Measurements from ENCODE around the gene SLC17A9. TPM values are rescaled to one million over a fixed set of nuclear protein-coding genes. Genes with fewer than 3 reads are reported as not detected.

The SLC17A9 gene
- total and polyA plus RNA-seq, 12 donors, result 0.17 to 69.1 (median 2.9) TPM

DNA sequence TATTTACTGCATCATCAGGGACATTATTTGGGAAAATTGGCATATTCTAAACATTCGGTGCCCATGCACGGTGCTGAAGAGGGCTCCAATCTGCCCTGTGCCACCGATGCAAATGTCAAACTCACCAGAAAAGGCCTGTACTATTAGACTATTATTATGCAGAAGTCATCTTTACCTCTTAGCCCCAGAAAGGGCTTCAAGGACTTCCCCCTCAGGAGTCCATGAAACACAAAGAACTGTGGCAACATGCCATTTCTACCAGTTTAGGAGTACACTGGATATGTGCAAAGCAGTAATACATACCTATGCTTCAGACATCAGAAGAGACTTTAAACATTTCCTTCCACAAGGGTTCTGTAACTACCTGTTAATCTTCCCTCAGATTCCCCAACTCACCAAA lies 34.8 kb upstream of the SLC17A9 start:
- intact Hi-C loops (cut with DNase I), result no loop called here
- no peak overlapping the region for H3K4me3 ChIP-seq
- no peak for DNase-seq
- no peaks in the 10 kb centered on the region for H3K36me3 ChIP-seq (replicated peaks in 1 of 2)
- no peaks in the 10 kb centered on the region for H3K27me3 ChIP-seq
- WGBS, 4 donors, result 34 to 51% (median 44%) methylated on average over 3 of the region's 3 CpGs
- TF ChIP-seq POLR2A (IDR thresholded peaks at IDR 0.05), result no peak
- TF ChIP-seq, protein P1, sequence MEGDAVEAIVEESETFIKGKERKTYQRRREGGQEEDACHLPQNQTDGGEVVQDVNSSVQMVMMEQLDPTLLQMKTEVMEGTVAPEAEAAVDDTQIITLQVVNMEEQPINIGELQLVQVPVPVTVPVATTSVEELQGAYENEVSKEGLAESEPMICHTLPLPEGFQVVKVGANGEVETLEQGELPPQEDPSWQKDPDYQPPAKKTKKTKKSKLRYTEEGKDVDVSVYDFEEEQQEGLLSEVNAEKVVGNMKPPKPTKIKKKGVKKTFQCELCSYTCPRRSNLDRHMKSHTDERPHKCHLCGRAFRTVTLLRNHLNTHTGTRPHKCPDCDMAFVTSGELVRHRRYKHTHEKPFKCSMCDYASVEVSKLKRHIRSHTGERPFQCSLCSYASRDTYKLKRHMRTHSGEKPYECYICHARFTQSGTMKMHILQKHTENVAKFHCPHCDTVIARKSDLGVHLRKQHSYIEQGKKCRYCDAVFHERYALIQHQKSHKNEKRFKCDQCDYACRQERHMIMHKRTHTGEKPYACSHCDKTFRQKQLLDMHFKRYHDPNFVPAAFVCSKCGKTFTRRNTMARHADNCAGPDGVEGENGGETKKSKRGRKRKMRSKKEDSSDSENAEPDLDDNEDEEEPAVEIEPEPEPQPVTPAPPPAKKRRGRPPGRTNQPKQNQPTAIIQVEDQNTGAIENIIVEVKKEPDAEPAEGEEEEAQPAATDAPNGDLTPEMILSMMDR (IDR thresholded peaks at IDR 0.05), result no peak
- no peaks in the 10 kb centered on the region for H3K9me3 ChIP-seq (replicated peaks in 1 of 3)
- peaks cover 56 to 83% of the 10 kb centered on the region in 2 donors for H3K4me1 ChIP-seq (replicated peaks in 1 of 2)
- H3K27ac ChIP-seq, result no peak overlapping the region

DNA sequence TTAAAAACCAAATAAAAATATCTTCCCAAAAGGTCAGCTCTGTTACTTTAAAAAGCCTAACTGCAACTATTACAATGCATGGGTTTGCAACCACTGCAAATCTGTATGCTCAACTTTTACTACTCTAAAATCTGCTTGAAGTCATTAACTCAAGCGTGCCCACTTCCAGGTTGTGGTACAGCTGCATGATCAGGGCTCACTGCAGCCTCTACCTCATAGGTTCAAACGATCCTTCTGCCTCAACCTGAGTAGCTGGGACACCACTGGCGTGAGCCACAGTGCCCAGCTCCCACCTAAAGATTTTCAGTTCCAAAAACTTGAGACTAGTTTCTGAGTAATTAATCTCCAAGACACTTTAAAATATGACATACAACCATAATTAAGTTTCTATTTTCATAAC lies 34.4 kb upstream of the SLC17A9 start:
- no peak for DNase-seq
- Histone ChIP-seq H3K4me1 (replicated peaks in 1 of 2) (peaks cover 56 to 83% of the 10 kb centered on the region in 2 donors), H3K36me3 (replicated peaks in 1 of 2) (no peaks in the 10 kb centered on the region), H3K27ac (no peak overlapping the region), H3K4me3 (no peak overlapping the region), H3K27me3 (no peaks in the 10 kb centered on the region), H3K9me3 (replicated peaks in 1 of 3) (no peaks in the 10 kb centered on the region)
- WGBS, 4 donors, result 39 to 49% (median 44%) methylated on average over 3 of the region's 3 CpGs
- intact Hi-C loops (cut with DNase I), result no loop called here
- no peak for TF ChIP-seq POLR2A (IDR thresholded peaks at IDR 0.05)
- TF ChIP-seq, protein P1 (IDR thresholded peaks at IDR 0.05), result no peak

DNA sequence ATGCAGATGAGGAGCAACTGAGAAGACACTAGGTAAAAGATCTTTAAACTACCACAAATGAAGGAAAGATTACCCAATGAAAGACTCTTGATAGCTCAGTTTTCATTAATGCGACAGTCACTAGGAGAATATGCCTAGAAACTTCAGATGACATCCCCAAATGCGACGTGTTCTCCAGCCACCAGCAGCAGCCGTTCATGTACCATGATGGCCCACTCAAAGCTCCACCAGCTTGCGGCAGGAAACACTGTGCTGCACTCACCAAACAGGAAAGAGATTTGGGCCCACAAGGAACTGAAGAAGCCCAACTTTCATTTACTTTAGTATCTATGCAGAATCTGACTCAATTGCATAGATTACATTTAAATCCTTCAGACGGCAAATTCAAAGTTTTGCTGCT lies 33.7 kb upstream of the SLC17A9 start:
- WGBS, 4 donors, result 52 to 71% (median 67%) methylated on average over 6 of the region's 6 CpGs
- H3K9me3 ChIP-seq (replicated peaks in 1 of 3), result no peaks in the 10 kb centered on the region
- H3K27me3 ChIP-seq, result no peaks in the 10 kb centered on the region
- TF ChIP-seq POLR2A (IDR thresholded peaks at IDR 0.05), result no peak
- TF ChIP-seq, protein P1 (IDR thresholded peaks at IDR 0.05), result no peak
- no peak overlapping the region for H3K27ac ChIP-seq
- H3K4me3 ChIP-seq, result no peak overlapping the region
- H3K36me3 ChIP-seq (replicated peaks in 1 of 2), result no peaks in the 10 kb centered on the region
- DNase-seq, result no peak
- peaks cover 57 to 88% of the 10 kb centered on the region in 2 donors for H3K4me1 ChIP-seq (replicated peaks in 1 of 2)
- intact Hi-C loops (cut with DNase I), result no loop called here

DNA sequence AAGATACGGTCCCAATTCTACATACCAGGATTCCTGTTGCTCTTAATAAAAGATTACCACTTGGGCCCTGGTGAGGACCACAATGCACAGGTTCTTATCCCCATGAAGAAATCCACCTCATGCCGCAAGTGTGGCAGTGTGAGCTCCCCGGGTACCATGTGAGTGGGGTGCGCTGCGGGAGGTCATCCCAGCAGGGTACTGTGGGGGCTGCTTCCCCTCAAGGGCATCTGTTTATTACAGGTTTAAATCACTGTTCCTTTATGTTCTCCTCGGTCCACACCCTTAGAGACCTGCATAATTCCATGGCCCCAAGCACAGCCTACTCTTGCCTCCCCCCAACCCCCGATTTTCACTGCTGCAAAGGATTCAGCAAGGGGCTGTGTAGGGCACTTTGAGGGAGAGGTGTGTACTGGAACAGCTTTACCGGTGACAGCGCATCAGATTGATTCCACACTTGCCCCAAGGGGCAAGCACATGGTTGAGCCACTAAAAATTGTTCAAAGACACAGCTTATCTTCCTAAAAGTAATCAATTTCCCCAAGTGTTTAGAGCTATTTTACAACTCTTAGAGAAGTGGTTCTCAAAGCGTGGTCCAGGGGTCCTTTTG lies 32.4 kb upstream of the SLC17A9 start:
- H3K27ac ChIP-seq, result peak overlapping the region in 2 of 5 donors; percentile 59 to 73

More for the DNA sequence above, 32.4 kb upstream of the SLC17A9 start:
- H3K4me3 ChIP-seq, result no peak overlapping the region
- no peaks in the 10 kb centered on the region for H3K36me3 ChIP-seq (replicated peaks in 1 of 2)
- H3K9me3 ChIP-seq (replicated peaks in 1 of 3), result no peaks in the 10 kb centered on the region
- TF ChIP-seq POLR2A (IDR thresholded peaks at IDR 0.05), result no peak
- TF ChIP-seq, protein P1 (IDR thresholded peaks at IDR 0.05), result no peak
- peaks cover 67 to 88% of the 10 kb centered on the region in 2 donors for H3K4me1 ChIP-seq (replicated peaks in 1 of 2)
- 69 to 79% (median 71%) methylated on average over 9 to 10 of the region's 10 CpGs for WGBS, 4 donors
- H3K27me3 ChIP-seq, result no peaks in the 10 kb centered on the region
- DNase-seq, result no peak
- intact Hi-C loops (cut with DNase I), result no loop called here

Data from adrenal gland (tissue), 12 donors.